Mononuclear cell (primary cell): ENCODE measurements around the gene COG5. TPM values are rescaled to one million over a fixed set of nuclear protein-coding genes. Genes with fewer than 3 reads are reported as not detected.

Source experiments
- H3K27me3 ChIP-seq: 2 replicates; pipeline ENCODE4 v1.6.0; 2011; ENCODE audit warnings: low read length, control low read depth; ENCODE audit not compliant: insufficient read depth
- H3K4me1 ChIP-seq: 2 replicates; pipeline ENCODE4 v1.5.1; 2011; ENCODE audit warnings: mild to moderate bottlenecking, low read length, control low read depth; ENCODE audit not compliant: insufficient read depth
- H3K4me3 ChIP-seq: 2 replicates; pipeline ENCODE4 v1.5.1; 2011; ENCODE audit warnings: mild to moderate bottlenecking, low read length, moderate library complexity
- H3K9me3 ChIP-seq: 2 replicates; pipeline ENCODE4 v1.5.1; 2011; ENCODE audit warnings: low read depth, mild to moderate bottlenecking, control low read depth, low read length
- total RNA-seq: library from RNA; depleted of rRNA; stranded (reverse); fragments of >200 nt; gene quantifications from one replicate; pipeline ENCODE4 v1.2.3, GENCODE V29; 2012

Gene COG5
- total RNA-seq, 1 donor: 78.9 TPM

DNA sequence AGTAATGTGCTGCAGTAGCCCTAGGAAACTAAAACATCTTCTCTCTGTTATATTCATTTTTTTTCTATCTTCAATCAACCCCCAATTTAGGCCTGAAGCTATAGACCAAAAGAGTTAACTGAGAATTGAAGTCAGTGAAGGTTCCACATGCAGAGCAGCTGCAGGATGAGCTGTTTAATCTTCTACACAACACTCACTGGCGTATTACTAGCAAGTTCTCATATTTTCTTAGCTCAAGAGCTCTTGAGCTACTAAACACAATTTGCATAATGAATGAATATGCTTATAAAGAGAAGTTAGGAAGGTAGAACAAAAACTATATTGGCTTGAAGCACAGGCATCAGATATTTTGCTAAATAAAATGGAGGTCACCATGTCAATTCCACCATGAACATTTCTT is 135.1 kb downstream of the COG5 start:
- no peaks in the 10 kb centered on the region for H3K4me1 ChIP-seq
- no peaks in the 10 kb centered on the region for H3K27me3 ChIP-seq
- no peak overlapping the region for H3K4me3 ChIP-seq
- H3K9me3 ChIP-seq: no peaks in the 10 kb centered on the region

DNA sequence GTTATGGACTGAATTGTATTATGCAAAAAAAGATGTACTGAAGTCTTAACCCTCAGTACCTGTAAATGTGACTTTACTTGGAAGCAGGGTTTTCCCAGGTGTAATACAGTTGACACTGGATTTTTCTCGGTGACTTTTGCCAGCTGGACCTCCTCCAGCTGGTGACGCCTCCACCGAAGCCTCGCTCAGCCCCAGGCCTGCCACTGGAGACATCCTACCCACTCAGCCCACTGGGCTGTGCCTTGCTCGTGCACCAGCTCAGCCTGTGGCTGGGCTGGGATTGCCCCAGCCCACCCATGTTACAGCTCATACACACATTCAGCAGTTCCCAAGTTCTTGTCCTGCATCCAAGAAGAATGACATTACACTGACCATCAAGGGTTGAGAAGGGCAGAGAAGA is 136.3 kb downstream of the COG5 start:
- Histone ChIP-seq H3K4me3 (no peak overlapping the region), H3K9me3 (no peaks in the 10 kb centered on the region), H3K27me3 (no peaks in the 10 kb centered on the region)

DNA sequence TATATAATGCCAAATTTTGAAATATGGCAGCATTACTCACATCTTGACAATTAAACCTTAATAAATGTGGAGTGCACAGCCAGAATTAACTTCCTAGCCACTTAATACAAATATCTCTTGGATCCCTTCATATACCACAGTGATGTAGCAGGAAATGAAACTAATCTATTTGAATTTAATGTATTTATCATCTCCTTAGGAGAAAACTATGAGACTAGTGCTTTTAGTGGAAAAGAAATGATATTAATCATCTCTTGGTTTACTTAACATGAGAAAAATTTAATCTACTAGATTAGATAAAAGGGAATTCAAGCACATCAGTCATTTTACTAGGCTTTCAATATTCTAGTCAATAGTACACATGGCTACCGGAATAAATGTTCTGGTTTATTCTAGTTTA is 149.5 kb downstream of the COG5 start:
- H3K4me1 ChIP-seq: no peaks in the 10 kb centered on the region
- no peaks in the 10 kb centered on the region for H3K9me3 ChIP-seq
- H3K4me3 ChIP-seq: no peak overlapping the region
- no peaks in the 10 kb centered on the region for H3K27me3 ChIP-seq

More for the DNA sequence above, 136.3 kb downstream of the COG5 start:
- H3K4me1 ChIP-seq: no peaks in the 10 kb centered on the region

DNA sequence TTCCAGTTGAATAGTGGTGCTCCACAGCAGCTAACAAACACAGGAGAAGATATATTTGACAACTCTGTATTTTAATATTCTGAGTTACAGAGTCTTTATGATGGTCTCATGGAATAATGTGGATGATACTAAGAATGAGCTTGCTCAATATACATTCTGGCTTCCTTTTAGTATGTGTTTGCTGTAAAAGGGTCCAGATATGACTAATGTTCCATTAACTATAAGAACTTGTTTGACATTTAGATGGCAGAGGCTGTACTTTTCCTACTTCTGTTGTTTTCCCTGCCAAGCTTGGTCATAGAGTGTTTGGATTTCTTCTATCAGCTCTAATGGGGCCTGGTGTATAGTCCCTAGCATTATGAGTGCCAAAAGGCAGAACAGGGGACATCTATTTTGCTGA is 155.4 kb downstream of the COG5 start:
- no peaks in the 10 kb centered on the region for H3K27me3 ChIP-seq
- no peaks in the 10 kb centered on the region for H3K4me1 ChIP-seq
- H3K9me3 ChIP-seq: no peaks in the 10 kb centered on the region
- no peak overlapping the region for H3K4me3 ChIP-seq

DNA sequence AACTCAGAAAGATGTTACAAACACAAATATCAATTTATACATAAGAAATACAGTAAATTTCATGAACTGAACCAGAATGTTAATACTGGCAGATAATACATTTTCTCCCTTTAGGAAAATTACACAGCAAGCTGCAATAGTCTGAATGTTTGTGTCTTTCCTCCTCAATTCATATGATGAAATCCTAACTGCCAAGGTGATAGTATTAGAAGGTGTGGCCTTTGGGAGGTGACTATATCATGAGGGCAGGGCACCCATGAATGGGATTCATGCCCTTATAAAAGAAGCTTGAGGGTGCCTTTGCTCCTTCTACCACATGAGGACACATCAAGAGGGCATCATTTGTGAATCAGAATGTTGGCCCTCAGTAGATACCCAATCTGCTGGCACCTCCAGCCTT is 158.2 kb downstream of the COG5 start:
- H3K4me1 ChIP-seq: no peaks in the 10 kb centered on the region
- H3K4me3 ChIP-seq: no peak overlapping the region
- H3K27me3 ChIP-seq: no peaks in the 10 kb centered on the region
- H3K9me3 ChIP-seq: no peaks in the 10 kb centered on the region

DNA sequence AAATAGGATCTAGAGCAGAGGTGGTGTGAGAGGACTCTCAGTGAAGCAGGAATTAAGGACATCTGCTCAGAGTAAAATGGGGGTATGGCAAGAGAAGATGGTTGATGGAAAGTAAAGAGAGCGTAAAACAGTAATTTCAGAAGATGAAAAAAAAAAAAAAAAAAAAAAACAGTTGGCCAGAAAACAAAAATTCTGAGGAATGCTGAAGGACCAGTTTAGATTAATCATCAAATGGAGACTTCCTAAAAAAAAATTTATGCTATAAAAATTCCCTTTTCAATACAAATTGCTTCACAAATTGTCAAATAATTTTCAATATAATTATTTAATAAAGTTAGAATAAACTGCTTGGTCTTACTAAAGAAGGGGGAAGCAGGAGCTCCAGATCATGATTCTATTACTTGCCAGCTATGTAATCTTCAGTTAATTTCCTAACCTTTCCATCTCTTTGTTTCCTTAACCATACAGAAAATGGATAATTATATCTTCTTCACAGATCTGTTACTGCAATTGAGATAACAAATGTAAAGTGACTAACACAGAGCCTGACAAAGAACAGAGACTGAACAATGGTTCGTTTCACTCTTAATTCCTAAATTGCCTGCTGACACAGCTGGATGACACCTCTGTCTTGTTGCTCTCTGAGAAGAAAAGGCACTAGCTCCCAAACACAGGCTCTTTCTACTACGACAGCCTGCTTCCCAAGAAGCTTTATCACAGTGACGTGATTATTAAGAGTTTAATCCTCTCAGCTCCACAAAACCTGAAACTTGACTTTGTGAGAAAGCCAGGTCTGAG is 158.8 kb downstream of the COG5 start:
- Histone ChIP-seq H3K4me1 (no peaks in the 10 kb centered on the region), H3K27me3 (no peaks in the 10 kb centered on the region), H3K4me3 (no peak overlapping the region), H3K9me3 (no peaks in the 10 kb centered on the region)

DNA sequence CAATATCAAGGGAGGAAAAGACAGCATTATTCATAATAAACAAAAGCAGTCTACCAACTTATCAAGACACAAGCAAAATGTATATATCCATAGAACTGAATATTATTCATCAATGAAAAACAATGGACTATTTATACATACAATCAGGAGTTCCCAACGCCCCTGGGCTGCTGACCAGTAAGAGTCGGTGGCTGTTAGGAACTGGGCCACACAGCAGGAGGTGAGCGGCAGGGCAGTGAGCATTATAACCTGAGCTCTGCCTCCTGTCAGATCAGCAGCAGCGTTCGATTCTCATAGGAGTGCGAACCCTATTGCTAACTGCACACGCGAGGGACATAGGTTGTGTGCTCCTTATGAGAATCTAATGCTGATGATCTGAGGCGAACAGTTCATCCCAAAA is 165.6 kb downstream of the COG5 start:
- Histone ChIP-seq H3K27me3 (no peaks in the 10 kb centered on the region), H3K9me3 (no peaks in the 10 kb centered on the region), H3K4me1 (no peaks in the 10 kb centered on the region), H3K4me3 (no peak overlapping the region)

DNA sequence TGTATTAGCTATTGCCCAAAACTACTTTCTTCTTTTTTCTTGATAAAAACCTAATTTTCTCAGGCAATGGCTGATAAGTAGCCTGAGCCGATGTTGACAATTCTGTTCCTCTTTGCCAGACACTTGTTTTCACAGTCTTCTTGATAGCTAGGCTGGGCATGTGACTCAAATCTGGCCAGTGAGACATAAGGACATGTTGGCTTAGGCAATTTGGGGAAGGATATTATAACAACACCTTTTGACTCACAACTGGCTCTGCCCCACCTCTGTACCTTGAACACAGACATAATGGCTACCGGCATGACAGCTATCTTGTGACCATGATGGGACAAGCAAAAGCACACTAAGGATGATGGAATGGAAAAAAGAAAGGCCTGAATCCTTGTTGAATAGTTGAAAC is 166.7 kb downstream of the COG5 start:
- Histone ChIP-seq H3K4me3 (no peak overlapping the region), H3K9me3 (no peaks in the 10 kb centered on the region), H3K27me3 (no peaks in the 10 kb centered on the region), H3K4me1 (no peaks in the 10 kb centered on the region)

DNA sequence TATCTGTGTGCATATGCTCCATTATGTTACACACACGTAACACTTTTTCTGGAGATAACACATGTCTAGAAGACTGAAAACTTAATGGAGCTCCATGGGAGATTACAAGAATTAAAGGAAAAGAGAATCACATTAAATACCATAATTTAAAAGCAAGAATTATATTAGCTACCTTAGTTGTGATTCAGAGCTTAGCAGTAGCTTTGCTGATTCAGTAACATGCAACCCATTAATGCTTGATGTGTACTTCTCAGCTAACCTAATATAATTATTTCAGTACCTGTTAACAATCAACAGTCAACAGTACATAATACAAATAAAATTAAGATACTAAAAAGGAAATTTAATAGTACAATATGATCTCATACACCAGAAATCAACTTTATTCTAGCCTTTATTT is 167.6 kb downstream of the COG5 start:
- Histone ChIP-seq H3K4me1 (no peaks in the 10 kb centered on the region), H3K4me3 (no peak overlapping the region), H3K9me3 (no peaks in the 10 kb centered on the region), H3K27me3 (no peaks in the 10 kb centered on the region)

DNA sequence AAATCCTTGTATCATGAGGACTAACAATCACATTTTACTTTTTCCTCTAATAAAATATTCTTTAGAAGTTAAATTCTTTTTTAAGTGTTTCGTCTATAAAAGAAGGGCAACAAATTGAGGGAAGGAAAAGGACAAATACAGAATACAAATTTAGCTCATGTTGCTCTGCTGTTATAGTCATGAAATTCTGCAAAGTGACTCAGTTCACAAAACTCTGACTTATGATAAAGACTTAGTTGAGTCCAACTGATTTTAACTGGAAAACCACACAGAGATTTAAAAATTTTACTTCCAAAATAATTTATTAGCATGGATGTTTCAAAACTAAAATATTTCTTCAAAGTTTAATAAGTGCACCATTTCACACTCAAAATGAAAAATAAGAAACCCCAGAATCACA is 168.9 kb downstream of the COG5 start:
- Histone ChIP-seq H3K4me1 (no peaks in the 10 kb centered on the region), H3K27me3 (no peaks in the 10 kb centered on the region), H3K4me3 (no peak overlapping the region), H3K9me3 (no peaks in the 10 kb centered on the region)

DNA sequence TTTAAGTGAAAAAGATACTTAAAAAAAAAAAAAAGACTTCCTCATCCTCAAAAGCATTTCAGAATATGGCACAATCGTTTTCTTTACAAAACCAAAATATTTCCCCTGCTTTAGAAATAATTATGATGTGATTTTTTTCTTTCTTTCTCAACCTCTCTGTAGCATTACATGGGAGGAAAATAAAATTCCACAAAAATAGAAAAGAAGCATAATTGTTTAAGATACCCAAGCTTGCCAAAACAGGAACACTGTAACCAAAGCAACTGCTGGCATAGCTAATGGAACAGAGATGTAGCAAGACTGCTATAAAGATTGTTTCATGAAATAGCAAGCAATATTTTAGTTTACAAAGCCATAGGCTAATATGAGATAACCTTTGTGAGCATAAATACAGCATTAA is 169.4 kb downstream of the COG5 start:
- no peaks in the 10 kb centered on the region for H3K27me3 ChIP-seq
- H3K9me3 ChIP-seq: no peaks in the 10 kb centered on the region
- H3K4me3 ChIP-seq: no peak overlapping the region
- no peaks in the 10 kb centered on the region for H3K4me1 ChIP-seq

DNA sequence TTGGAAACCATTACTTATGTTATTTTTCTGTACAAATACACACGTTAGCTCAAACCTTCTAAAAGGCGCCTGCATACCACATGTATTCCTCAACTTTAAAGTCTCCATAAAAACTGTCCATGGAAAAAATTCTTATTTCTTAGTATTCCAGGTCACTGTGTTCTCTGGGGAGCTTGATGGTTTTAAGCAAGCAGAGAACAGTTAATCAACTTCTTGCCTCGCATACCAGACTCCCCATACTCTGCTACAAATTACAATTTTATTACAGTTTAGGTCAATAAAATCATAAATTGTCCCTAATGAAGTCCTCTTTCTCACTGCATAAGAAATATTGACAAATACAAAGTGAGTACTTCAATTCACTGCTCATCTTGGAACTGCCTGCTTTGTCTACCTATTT is 170.9 kb downstream of the COG5 start:
- no peaks in the 10 kb centered on the region for H3K9me3 ChIP-seq
- no peaks in the 10 kb centered on the region for H3K4me1 ChIP-seq
- H3K27me3 ChIP-seq: no peaks in the 10 kb centered on the region
- H3K4me3 ChIP-seq: no peak overlapping the region

DNA sequence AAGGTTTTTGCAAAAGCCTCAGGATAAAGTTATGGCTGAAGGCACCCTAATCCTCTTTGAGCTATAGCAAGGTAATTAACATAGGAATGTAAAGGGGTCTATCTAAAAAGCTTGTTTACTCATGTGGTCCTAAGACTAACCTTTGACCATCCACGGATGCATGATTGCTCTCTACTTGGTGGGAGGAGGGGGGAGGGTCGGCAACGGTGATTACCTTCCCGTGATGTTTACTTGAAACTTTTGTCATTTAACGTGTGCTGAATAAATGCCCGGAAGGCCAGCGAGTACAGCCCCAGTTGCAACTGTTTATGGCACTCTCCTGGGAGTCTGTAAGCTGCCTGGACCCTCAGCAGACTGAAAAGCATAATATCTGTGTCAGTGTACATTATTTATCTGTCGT is 172.8 kb downstream of the COG5 start:
- no peaks in the 10 kb centered on the region for H3K4me1 ChIP-seq
- H3K9me3 ChIP-seq: no peaks in the 10 kb centered on the region
- no peaks in the 10 kb centered on the region for H3K27me3 ChIP-seq
- H3K4me3 ChIP-seq: no peak overlapping the region

DNA sequence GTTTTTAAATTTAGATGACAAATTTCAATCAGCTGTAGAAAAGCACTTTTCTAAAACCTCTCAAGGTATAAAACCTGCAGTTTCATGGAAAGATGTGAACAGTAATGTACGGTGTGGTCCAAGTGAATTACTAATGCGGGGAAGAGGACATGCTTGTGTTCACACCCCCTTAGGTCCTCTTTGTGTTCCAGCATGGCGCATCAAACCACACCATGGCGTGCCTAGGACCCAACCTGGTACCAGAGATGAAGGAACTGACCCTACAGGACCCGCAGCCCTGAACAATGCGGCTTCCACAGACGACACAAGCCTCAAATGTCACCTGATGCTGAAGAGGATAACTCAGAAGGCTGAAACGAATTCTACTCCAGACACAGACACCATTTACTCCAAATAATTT is 175.1 kb downstream of the COG5 start:
- Histone ChIP-seq H3K9me3 (no peaks in the 10 kb centered on the region), H3K4me1 (no peaks in the 10 kb centered on the region), H3K27me3 (no peaks in the 10 kb centered on the region), H3K4me3 (no peak overlapping the region)

DNA sequence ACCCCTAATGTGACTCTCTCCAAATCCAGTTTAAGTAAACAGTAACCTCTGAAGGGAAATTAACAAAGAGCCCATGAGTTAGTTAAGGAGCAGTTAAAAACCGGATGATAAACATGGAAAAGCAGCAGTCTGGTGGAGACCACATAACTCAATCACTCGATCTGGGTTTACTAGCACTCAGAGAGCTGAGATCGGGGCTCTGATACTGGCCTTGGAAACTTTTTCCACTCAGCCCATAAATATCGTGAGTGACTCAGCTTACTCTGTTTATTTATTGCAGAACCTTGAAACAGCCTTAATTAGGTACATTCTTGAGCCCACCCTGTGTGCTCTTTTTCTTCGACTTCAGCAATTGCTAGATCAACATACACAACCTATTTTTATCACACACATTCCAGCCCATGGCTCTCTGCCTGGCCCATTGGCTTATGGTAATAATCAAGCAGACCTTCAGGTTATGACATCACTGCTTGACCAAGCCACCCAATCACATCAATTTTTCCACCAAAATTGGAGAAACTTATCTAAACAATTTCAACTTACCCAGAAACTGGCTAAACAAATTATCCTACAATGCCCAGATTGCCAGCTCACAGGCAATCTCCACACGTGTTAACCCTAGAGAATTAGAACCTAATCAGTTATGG is 176.0 kb downstream of the COG5 start:
- no peak overlapping the region for H3K4me3 ChIP-seq
- no peaks in the 10 kb centered on the region for H3K27me3 ChIP-seq
- H3K9me3 ChIP-seq: no peaks in the 10 kb centered on the region
- H3K4me1 ChIP-seq: no peaks in the 10 kb centered on the region

DNA sequence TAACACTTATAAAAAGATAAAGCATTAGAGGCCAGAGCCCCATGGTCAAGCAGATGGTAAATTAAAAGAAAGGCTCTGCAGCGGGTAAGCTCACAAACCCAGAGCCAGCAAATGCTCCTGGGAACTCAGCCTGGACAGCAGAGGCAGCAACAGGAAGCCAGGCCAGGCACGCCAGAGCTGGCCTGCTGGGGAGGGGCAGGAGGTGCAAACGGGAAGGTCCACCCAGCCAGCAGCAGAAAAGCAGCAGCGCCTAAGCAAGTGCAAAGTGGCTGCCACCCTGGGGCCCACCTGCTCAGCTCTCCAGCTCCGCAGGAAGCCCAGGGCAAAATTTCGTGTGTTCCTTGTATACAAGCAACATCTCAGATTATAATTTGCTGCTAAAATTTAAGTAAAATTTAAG is 176.6 kb downstream of the COG5 start:
- no peaks in the 10 kb centered on the region for H3K4me1 ChIP-seq
- H3K9me3 ChIP-seq: no peaks in the 10 kb centered on the region
- no peak overlapping the region for H3K4me3 ChIP-seq
- no peaks in the 10 kb centered on the region for H3K27me3 ChIP-seq
